ENCODE data around the gene SSR1.
A peak's percentile ranks its signal among the peaks of the same experiment; 100 is the strongest.

SSR1 gene

GRCh38 chr6:7242835-7243178 lies 70.2 kb downstream of the SSR1 start:
- no peaks in the 10 kb centered on the region for H3K9me3 ChIP-seq (ENCODE audit: severe bottlenecking)
- no peaks in the 10 kb centered on the region for H3K27me3 ChIP-seq (ENCODE audit: insufficient read depth, poor library complexity, severe bottlenecking)
- peaks cover 81% of the 10 kb centered on the region for H3K36me3 ChIP-seq (ENCODE audit: low read depth)
- DNase-seq (ENCODE audit: low spot score) (no peak), ATAC-seq (ENCODE audit: low read depth) (no peak)
- no peak overlapping the region for H3K4me3 ChIP-seq (ENCODE audit: severe bottlenecking)
- TF ChIP-seq CTCF (IDR thresholded peaks at IDR 0.05; ENCODE audit: poor library complexity, severe bottlenecking): no peak
- peak overlapping the region; percentile 37 for H3K27ac ChIP-seq (ENCODE audit: poor library complexity, severe bottlenecking)
- peaks cover 9% of the 10 kb centered on the region for H3K4me1 ChIP-seq (ENCODE audit: insufficient read depth, poor library complexity, severe bottlenecking)

DNA sequence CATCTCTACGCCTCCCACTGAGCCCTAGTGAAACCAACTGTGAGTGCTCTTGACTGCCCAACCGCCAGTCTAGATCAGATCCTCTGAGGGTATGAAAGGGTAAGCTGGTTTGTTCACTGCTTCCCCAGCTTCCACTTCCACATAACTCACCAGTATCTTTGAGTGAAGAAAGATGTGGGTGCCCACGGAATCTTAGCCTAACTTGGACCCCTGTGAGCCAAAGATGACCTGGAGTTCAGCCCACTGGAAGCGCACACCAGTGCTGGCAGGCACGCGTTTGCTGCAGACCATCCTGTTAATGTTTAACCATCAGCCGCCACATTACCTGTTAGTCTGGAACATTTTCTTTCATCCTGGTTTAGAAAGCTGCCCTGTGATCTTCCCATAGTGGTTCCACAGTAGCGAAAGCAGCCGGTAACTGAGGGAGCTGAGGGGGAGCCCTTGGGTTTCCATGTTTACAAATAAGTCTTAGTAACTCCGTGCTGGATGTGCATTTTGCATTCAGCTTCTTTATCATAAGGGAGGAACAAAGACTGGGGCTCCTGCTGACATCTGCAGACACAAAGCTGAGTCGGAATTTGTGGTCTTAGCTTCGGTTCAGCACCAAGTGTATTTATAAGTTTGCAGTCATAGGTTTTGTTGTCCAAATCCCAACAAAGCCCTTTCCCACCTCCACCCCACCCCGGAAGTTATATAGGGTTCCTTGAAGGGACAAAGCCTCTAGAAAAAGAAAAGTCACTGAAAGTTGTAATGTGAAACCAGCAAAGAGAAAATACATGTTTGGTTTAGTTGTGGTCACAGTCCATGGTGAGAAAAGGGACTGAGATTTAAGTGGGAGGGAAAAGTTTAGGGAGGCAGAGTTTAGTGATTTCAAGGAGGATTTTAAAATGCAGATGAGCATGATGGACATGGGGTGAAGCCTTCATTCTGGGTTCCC lies 71.0 kb downstream of the SSR1 start:
- H3K27me3 ChIP-seq (ENCODE audit: insufficient read depth, poor library complexity, severe bottlenecking): no peaks in the 10 kb centered on the region
- H3K27ac ChIP-seq (ENCODE audit: poor library complexity, severe bottlenecking): peak overlapping the region; percentile 37
- no peak overlapping the region for H3K4me3 ChIP-seq (ENCODE audit: severe bottlenecking)
- no peaks in the 10 kb centered on the region for H3K9me3 ChIP-seq (ENCODE audit: severe bottlenecking)
- no peak for TF ChIP-seq CTCF (IDR thresholded peaks at IDR 0.05; ENCODE audit: poor library complexity, severe bottlenecking)
- ATAC-seq (ENCODE audit: low read depth) (no peak), DNase-seq (ENCODE audit: low spot score) (no peak)
- peaks cover 14% of the 10 kb centered on the region for H3K4me1 ChIP-seq (ENCODE audit: insufficient read depth, poor library complexity, severe bottlenecking)
- peaks cover 79% of the 10 kb centered on the region for H3K36me3 ChIP-seq (ENCODE audit: low read depth)

GRCh38 chr6:7241160-7241559 lies 71.8 kb downstream of the SSR1 start:
- peaks cover 18% of the 10 kb centered on the region for H3K4me1 ChIP-seq (ENCODE audit: insufficient read depth, poor library complexity, severe bottlenecking)
- H3K27me3 ChIP-seq (ENCODE audit: insufficient read depth, poor library complexity, severe bottlenecking): no peaks in the 10 kb centered on the region
- DNase-seq (ENCODE audit: low spot score) (no peak), ATAC-seq (ENCODE audit: low read depth) (no peak)
- no peak overlapping the region for H3K4me3 ChIP-seq (ENCODE audit: severe bottlenecking)
- peak overlapping the region; percentile 37 for H3K27ac ChIP-seq (ENCODE audit: poor library complexity, severe bottlenecking)
- peaks cover 71% of the 10 kb centered on the region for H3K36me3 ChIP-seq (ENCODE audit: low read depth)
- TF ChIP-seq CTCF (IDR thresholded peaks at IDR 0.05; ENCODE audit: poor library complexity, severe bottlenecking): no peak
- no peaks in the 10 kb centered on the region for H3K9me3 ChIP-seq (ENCODE audit: severe bottlenecking)

DNA sequence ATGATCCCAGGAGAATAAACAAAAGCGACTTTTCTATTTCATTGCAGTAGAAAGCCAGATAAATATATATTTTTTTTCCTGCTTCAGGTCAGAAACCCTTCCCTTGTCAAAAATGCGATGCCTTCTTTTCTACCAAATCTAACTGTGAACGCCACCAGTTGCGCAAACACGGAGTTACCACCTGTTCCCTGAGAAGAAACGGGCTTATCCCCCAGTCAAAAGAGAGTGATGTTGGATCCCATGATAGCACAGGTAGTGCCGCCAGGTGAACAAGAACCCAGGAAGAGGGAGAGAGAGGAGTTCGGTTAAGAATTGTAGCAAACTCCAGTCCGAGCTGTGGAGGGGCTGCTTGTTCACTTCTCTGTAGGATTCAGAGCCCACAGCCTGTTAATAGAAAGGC lies 72.6 kb downstream of the SSR1 start:
- H3K27me3 ChIP-seq (ENCODE audit: insufficient read depth, poor library complexity, severe bottlenecking): no peaks in the 10 kb centered on the region
- H3K9me3 ChIP-seq (ENCODE audit: severe bottlenecking): no peaks in the 10 kb centered on the region
- DNase-seq (ENCODE audit: low spot score) (no peak), ATAC-seq (ENCODE audit: low read depth) (no peak)
- H3K4me1 ChIP-seq (ENCODE audit: insufficient read depth, poor library complexity, severe bottlenecking): peaks cover 26% of the 10 kb centered on the region
- no peak overlapping the region for H3K27ac ChIP-seq (ENCODE audit: poor library complexity, severe bottlenecking)
- H3K36me3 ChIP-seq (ENCODE audit: low read depth): peaks cover 67% of the 10 kb centered on the region
- no peak overlapping the region for H3K4me3 ChIP-seq (ENCODE audit: severe bottlenecking)
- TF ChIP-seq CTCF (IDR thresholded peaks at IDR 0.05; ENCODE audit: poor library complexity, severe bottlenecking): no peak

- Histone ChIP-seq H3K4me3 (ENCODE audit: severe bottlenecking) (no peak overlapping the region), H3K27me3 (ENCODE audit: insufficient read depth, poor library complexity, severe bottlenecking) (no peaks in the 10 kb centered on the region), H3K9me3 (ENCODE audit: severe bottlenecking) (no peaks in the 10 kb centered on the region), H3K36me3 (ENCODE audit: low read depth) (peaks cover 62% of the 10 kb centered on the region), H3K27ac (ENCODE audit: poor library complexity, severe bottlenecking) (no peak overlapping the region), H3K4me1 (ENCODE audit: insufficient read depth, poor library complexity, severe bottlenecking) (peaks cover 28% of the 10 kb centered on the region)
- ATAC-seq (ENCODE audit: low read depth) (no peak), DNase-seq (ENCODE audit: low spot score) (no peak)
- no peak for TF ChIP-seq CTCF (IDR thresholded peaks at IDR 0.05; ENCODE audit: poor library complexity, severe bottlenecking)
Observed at GRCh38 chr6:7239590-7239948, 73.4 kb downstream of the SSR1 start.
